Left lobe of liver (tissue), 2 donors: Measurements from ENCODE around the gene ELAPOR1. TPM values are rescaled to one million over a fixed set of nuclear protein-coding genes. Genes with fewer than 3 reads are reported as not detected.

ENCODE experiments used
- ATAC-seq: fragments of 200-7000 bp; cut with Tn5 transposase; one replicate; pipeline ENCODE4 v1.9.1; 2020; ENCODE audit warnings: mild to moderate bottlenecking, moderate library complexity
- DNase-seq: peaks from one replicate; pipeline ENCODE4 v3.0.0-alpha.2; 2020; ENCODE audit warnings: low spot score
- total RNA-seq: library from RNA; stranded (reverse); gene quantifications from one replicate; pipeline ENCODE4 v1.2.1, GENCODE V29; 2021
- donor health status: DM: no; HTN: no; CAD: no; lungs with moderate emphysema.
- donor health status: DM: no; HTN: yes; CAD: no.

The ELAPOR1 gene
- total RNA-seq, 1 donor from 2014 or later, result 0.48 TPM

GRCh38 chr1:109095631-109096030, 18.3 kb upstream of the ELAPOR1 start:
- ATAC-seq (no peak), DNase-seq (no peak)

- ATAC-seq (no peak), DNase-seq (no peak)
These were observed 17.8 kb upstream of the ELAPOR1 start for GRCh38 chr1:109096120-109096519.

- DNase-seq (peak; percentile 96), ATAC-seq (peak; percentile 96)
These were observed 13.8 kb upstream of the ELAPOR1 start for GRCh38 chr1:109099938-109100773.

- DNase-seq, result no peak
- no peak for ATAC-seq
These were observed 9.4 kb upstream of the ELAPOR1 start for GRCh38 chr1:109104364-109105151.

- no peak for ATAC-seq
These were observed 8.0 kb upstream of the ELAPOR1 start for GRCh38 chr1:109105881-109106280.

GRCh38 chr1:109107785-109108184, 6.1 kb upstream of the ELAPOR1 start:
- ATAC-seq, result no peak
- DNase-seq, result no peak

More at GRCh38 chr1:109105881-109106280, 8.0 kb upstream of the ELAPOR1 start:
- no peak for DNase-seq

GRCh38 chr1:109109906-109110305, 4.0 kb upstream of the ELAPOR1 start:
- no peak for DNase-seq
- ATAC-seq, result no peak

DNA sequence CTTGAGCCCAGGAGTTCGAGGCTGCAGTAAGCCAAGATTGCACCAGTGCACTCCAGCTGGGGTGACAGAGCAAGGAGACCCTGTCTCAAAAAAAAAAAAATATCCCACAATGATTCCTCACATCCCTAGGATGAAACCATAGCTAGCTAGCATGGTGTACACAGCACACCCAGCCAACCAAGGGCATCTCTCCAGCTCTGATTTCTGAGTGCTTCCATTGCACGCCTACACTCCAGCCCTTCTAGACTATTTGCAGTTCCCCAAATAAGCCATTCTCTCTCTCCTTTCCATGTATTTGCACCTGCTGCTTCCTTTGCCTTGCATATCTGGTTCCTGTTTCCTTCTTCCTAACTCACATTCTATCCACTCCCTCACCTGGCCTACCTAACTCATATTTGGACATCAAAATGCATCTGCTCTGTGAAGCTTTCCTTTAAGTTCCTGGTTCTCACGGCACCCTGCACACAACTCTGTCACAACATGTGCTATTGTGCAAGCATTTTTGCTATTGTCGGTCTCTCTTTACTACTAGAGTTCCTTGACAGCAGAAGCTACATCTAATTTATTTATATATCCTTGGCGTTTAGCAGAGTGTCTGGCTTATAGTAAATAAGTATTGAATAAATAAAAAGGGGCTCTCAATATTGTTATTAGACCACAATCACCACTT, 2.4 kb upstream of the ELAPOR1 start:
- ATAC-seq (no peak), DNase-seq (no peak)

DNA sequence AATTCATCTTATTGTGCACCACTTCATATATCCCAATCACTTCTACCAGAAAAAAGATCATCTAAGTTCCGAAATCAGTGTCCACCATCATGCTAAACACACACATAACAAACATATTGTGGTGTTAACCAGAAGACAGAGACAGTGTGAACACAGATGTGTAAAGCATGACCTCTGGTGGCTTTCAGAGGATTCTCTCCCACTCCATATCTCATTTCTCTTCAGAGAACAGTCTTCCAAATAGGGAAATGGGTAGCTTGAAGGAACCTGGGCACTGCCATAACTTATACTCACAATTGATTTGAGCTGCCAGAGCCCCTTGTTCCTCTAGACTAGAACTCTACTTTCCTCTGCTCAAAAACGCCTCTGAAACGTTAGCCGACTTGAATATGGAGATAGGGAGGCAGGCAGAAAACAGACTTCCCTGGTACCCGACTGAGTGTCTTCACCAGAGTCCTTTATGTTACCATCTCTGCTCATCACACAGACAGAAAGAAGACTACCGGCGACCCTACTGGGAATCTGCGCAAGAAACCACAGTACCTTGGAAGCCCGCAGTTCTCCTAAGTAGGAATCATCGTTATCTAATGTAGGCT, 1.8 kb upstream of the ELAPOR1 start:
- DNase-seq, result no peak

DNA sequence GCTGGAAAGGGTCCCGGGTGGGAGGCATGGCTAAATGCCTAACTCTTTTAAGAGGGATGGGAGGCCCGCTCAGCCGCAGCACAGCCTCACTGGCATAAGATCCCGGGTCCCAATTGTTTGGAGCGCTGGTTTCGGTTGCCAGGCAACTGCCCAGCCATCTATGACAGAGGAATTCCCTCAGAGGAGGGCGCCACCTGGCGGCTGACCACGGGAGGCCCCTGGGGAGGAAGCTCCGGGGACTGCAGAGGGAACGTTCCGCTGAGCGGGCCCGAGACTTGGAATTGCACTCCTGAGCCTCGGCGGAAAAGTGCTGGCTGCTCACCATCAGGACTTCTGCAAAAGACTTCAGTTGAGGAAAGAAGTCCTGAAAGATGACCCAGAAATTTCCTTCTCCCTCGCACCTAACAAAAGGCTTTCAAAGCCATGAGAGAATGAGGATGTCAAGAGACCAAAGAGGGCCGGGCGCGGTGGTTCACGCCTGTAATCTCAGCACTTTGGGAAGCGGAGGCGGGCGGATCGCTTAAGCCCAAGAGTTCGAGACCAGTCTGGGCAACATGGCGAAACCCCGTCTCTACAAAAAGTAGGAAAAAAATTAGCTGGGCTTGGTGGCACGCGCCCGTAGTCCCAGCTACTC, 1.1 kb upstream of the ELAPOR1 start:
- ATAC-seq (peak; percentile 95), DNase-seq (peak; percentile 89)

More for the DNA sequence above, 1.8 kb upstream of the ELAPOR1 start:
- peak; percentile 76 for ATAC-seq

GRCh38 chr1:109114342-109114674, 393 bp downstream of the ELAPOR1 start:
- DNase-seq, result no peak
- ATAC-seq, result no peak

GRCh38 chr1:109115685-109116084, 1.8 kb downstream of the ELAPOR1 start:
- ATAC-seq (no peak), DNase-seq (no peak)

DNA sequence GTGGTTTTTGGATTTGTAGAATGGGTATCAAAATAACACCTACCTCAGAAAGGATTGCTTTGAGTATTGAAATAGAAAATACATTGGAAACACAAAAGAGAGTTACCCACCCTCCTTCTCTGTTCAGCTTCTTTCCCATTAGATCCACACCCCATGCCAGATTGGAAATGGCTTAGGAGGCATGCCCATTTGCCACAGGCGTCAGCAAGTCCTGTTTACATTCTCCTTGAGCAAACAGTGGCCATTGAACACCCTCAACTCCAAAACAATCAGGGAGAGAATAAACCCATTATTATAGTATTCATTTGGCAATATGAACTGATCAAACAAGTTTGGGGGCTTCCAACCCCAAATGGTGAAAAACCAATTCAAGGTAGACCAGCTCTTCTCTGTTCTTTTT, 2.4 kb downstream of the ELAPOR1 start:
- peak; percentile 33 for ATAC-seq
- no peak for DNase-seq

DNA sequence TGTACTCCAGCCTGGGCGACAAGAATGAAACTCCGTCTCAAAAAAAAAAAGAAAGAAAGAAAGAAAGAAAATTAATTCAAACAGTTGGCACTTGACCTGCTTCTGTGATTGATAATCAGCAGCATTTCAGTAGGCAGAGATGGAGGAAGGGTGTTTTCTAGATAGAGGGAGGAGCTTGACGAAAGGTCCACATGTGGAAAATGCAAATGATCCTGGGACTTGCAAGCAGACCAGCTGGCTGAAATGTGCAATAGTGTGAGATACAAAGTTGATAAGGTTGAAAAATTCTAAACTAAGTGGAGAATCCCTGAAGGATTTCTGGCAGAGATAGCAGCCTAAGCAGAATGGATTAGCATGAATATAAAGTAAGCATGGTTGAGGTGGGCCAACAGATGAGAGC, 4.2 kb downstream of the ELAPOR1 start:
- DNase-seq (no peak), ATAC-seq (no peak)

DNA sequence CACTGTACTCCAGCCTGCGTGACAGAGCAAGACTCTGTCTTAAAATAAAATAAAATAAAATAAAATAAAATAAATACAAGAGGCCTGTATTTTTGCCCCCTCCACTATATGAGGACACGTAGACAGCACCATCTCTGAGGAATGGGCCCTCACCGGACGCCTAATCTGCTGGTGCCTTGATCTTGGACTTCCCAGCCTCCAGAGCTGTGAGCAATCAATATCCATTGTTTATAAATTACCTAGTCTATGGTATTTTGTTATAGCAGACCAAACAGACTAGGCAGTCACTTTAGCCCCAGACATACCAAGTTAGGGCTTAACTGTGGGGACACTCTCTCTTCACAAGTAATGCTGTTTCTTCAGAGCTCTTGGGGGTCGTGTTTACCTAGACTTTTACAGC, 6.4 kb downstream of the ELAPOR1 start:
- DNase-seq (no peak), ATAC-seq (no peak)

DNA sequence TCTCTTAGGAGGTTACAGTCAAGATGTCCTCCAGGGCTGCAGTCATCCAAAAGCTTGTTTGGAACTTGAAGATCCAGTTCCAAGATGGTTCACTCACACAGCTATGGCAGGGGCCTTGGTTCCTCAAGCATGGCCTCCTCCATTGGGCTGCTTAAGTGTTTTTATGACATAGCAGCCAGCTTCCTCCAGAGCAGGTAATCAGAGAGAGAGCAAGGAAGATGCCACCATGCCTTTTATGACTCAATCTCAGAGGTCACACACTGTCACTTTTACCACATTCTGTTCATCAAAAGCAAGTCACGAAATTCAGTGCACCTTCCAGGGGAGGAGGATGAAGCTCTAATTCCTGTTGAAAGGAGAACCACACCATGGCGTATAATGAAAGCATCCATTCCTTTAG, 17.1 kb downstream of the ELAPOR1 start:
- no peak for DNase-seq
- ATAC-seq, result no peak

DNA sequence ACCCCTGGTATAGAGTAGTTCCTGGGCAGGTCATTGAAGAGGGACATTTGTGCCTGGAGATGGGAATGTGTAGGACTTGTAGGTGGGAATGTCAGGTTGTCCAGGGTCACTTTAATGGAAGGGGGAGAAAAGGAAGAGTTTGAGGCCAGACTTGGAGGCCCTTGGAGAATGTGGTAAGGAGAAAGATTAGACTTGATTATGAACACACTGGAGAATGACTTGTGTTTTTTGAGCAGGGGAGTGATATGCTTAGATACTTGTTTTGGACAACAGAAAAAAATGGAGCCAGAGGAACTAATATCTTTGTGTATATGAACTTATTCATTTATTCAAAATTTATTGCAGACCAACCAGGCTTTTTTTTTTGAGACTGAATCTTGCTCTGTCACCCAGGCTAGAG, 17.9 kb downstream of the ELAPOR1 start:
- no peak for ATAC-seq

GRCh38 chr1:109133002-109133706, 19.2 kb downstream of the ELAPOR1 start:
- DNase-seq (no peak), ATAC-seq (no peak)

More for the DNA sequence above, 17.9 kb downstream of the ELAPOR1 start:
- DNase-seq, result no peak

DNA sequence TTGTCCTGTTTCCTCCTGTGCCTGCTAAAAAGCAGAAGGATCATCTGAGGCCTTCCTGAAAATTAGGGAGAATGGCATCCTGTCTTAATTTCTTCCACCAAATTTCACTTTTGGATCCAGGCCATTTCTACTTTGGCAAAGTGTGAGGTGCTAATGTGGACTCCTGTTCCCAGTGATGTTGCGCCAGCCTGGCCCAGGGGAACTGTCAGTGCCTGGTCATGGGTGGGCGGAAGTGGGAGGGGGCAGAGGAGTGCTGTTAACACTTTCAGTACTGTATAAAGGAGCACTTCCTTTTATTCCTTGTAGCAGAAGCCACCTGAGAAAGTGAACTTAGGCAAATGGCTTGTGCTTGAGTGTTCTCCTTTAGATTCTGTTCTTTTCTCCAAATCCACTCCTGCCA, 19.9 kb downstream of the ELAPOR1 start:
- DNase-seq (peak; percentile 87), ATAC-seq (peak; percentile 81)

GRCh38 chr1:109134423-109134822, 20.5 kb downstream of the ELAPOR1 start:
- DNase-seq (no peak), ATAC-seq (peak; percentile 46)
